Measurements from ENCODE around the gene DOK3. TPM values are rescaled to one million over a fixed set of nuclear protein-coding genes. Genes with fewer than 3 reads are reported as not detected.

The DOK3 gene
- total RNA-seq, 2 experiments from 2014 or later, result 3.7 to 6.0 TPM

GRCh38 chr5:177495243-177496060, 14.2 kb downstream of the DOK3 start:
- POLR2A ChIA-PET, result interaction anchor here (0.5 to 4.1 kb wide), 10 partner anchors 15 to 105 kb away, joined by 3 to 34 read pairs (median 6); partner anchors contain the start of genes DBN1 and DDX41

GRCh38 chr5:177494346-177495195, 15.1 kb downstream of the DOK3 start:
- Mint-ChIP-seq H3K27me3 (peaks cover 11% of the 10 kb centered on the region), H3K27ac (peak overlapping the region; percentile 85), H3K4me1 (peaks cover 31% of the 10 kb centered on the region), H3K9me3 (no peaks in the 10 kb centered on the region), H3K4me3 (peak overlapping the region; percentile 44), H3K36me3 (peaks cover 12% of the 10 kb centered on the region)
- DNase-seq (no peak), ATAC-seq (ENCODE audit: low read depth) (peak; percentile 15)
- POLR2A ChIA-PET, result interaction anchor here (1.1 to 4.1 kb wide), 8 partner anchors 14 to 92 kb away, joined by 3 to 21 read pairs (median 4); partner anchors contain the start of gene DBN1

More at GRCh38 chr5:177495243-177496060, 14.2 kb downstream of the DOK3 start:
- Mint-ChIP-seq H3K4me1 (peaks cover 31% of the 10 kb centered on the region), H3K27me3 (peaks cover 17% of the 10 kb centered on the region), H3K4me3 (peak overlapping the region; percentile 87), H3K27ac (peak overlapping the region; percentile 48), H3K36me3 (peaks cover 6% of the 10 kb centered on the region), H3K9me3 (no peaks in the 10 kb centered on the region)
- ATAC-seq (ENCODE audit: low read depth) (no peak), DNase-seq (no peak)

- H3K27me3 Mint-ChIP-seq, result peaks cover 8% of the 10 kb centered on the region
- peak overlapping the region; percentile 44 for H3K4me3 Mint-ChIP-seq
These were observed 15.8 kb downstream of the DOK3 start for GRCh38 chr5:177493795-177494345.

GRCh38 chr5:177492841-177493240, 16.8 kb downstream of the DOK3 start:
- H3K9me3 Mint-ChIP-seq, result no peaks in the 10 kb centered on the region
- DNase-seq (no peak), ATAC-seq (ENCODE audit: low read depth) (no peak)
- H3K36me3 Mint-ChIP-seq, result peaks cover 12% of the 10 kb centered on the region
- POLR2A ChIA-PET, result interaction anchor here (2.2 to 4.1 kb wide), 2 partner anchors 20 to 37 kb away, joined by 9 to 21 read pairs; partner anchors contain the start of gene DBN1
- no peaks in the 10 kb centered on the region for H3K27me3 Mint-ChIP-seq
- H3K27ac Mint-ChIP-seq, result peak overlapping the region; percentile 60
- no peak overlapping the region for H3K4me3 Mint-ChIP-seq
- H3K4me1 Mint-ChIP-seq, result peaks cover 21% of the 10 kb centered on the region

More at GRCh38 chr5:177493795-177494345, 15.8 kb downstream of the DOK3 start:
- Mint-ChIP-seq H3K9me3 (no peaks in the 10 kb centered on the region), H3K27ac (peak overlapping the region; percentile 85), H3K36me3 (peaks cover 12% of the 10 kb centered on the region), H3K4me1 (peaks cover 30% of the 10 kb centered on the region)
- ATAC-seq (ENCODE audit: low read depth) (no peak), DNase-seq (no peak)
- POLR2A ChIA-PET, result interaction anchor here (1.1 to 4.1 kb wide), 4 partner anchors 16 to 38 kb away, joined by 3 to 21 read pairs (median 6); partner anchors contain the start of gene DBN1

GRCh38 chr5:177491983-177492746, 17.5 kb downstream of the DOK3 start:
- no peaks in the 10 kb centered on the region for H3K9me3 Mint-ChIP-seq
- H3K36me3 Mint-ChIP-seq, result peaks cover 12% of the 10 kb centered on the region
- no peaks in the 10 kb centered on the region for H3K27me3 Mint-ChIP-seq
- POLR2A ChIA-PET, result interaction anchor here (2.2 to 4.1 kb wide), 2 partner anchors 20 to 37 kb away, joined by 9 to 21 read pairs; partner anchors contain the start of gene DBN1
- no peak for DNase-seq
- H3K27ac Mint-ChIP-seq, result no peak overlapping the region
- ATAC-seq (ENCODE audit: low read depth), result no peak
- H3K4me1 Mint-ChIP-seq, result peaks cover 20% of the 10 kb centered on the region
- H3K4me3 Mint-ChIP-seq, result no peak overlapping the region

GRCh38 chr5:177491429-177491945, 18.1 kb downstream of the DOK3 start:
- Mint-ChIP-seq H3K4me1 (peaks cover 20% of the 10 kb centered on the region), H3K27ac (no peak overlapping the region), H3K27me3 (no peaks in the 10 kb centered on the region), H3K9me3 (no peaks in the 10 kb centered on the region), H3K4me3 (no peak overlapping the region), H3K36me3 (peaks cover 14% of the 10 kb centered on the region)
- DNase-seq, result peak; percentile 74
- peak; percentile 13 for ATAC-seq (ENCODE audit: low read depth)
- POLR2A ChIA-PET, result interaction anchor here (4.1 kb wide), 1 partner anchor 19 kb away, joined by 21 read pairs; the partner anchor contains the start of gene DBN1

GRCh38 chr5:177490992-177491391, 18.6 kb downstream of the DOK3 start:
- H3K9me3 Mint-ChIP-seq, result no peaks in the 10 kb centered on the region
- POLR2A ChIA-PET, result no interaction called here
- H3K27ac Mint-ChIP-seq, result no peak overlapping the region
- no peaks in the 10 kb centered on the region for H3K27me3 Mint-ChIP-seq
- peaks cover 15% of the 10 kb centered on the region for H3K4me1 Mint-ChIP-seq
- DNase-seq (no peak), ATAC-seq (ENCODE audit: low read depth) (no peak)
- no peak overlapping the region for H3K4me3 Mint-ChIP-seq
- peaks cover 17% of the 10 kb centered on the region for H3K36me3 Mint-ChIP-seq

- Mint-ChIP-seq H3K36me3 (peaks cover 17% of the 10 kb centered on the region), H3K27ac (no peak overlapping the region), H3K4me1 (peaks cover 13% of the 10 kb centered on the region), H3K27me3 (no peaks in the 10 kb centered on the region), H3K9me3 (no peaks in the 10 kb centered on the region), H3K4me3 (no peak overlapping the region)
- POLR2A ChIA-PET, result interaction anchor here (0.6 kb wide), 1 partner anchor 10 kb away, joined by 3 read pairs; no protein-coding TSS in a partner anchor
- ATAC-seq (ENCODE audit: low read depth) (no peak), DNase-seq (no peak)
These were observed 19.2 kb downstream of the DOK3 start for GRCh38 chr5:177490311-177490991.

- Mint-ChIP-seq H3K36me3 (peaks cover 17% of the 10 kb centered on the region), H3K27me3 (no peaks in the 10 kb centered on the region), H3K9me3 (no peaks in the 10 kb centered on the region), H3K4me3 (no peak overlapping the region), H3K27ac (no peak overlapping the region), H3K4me1 (peaks cover 8% of the 10 kb centered on the region)
- DNase-seq, result no peak
- POLR2A ChIA-PET, result no interaction called here
- no peak for ATAC-seq (ENCODE audit: low read depth)
These were observed 20.4 kb downstream of the DOK3 start for GRCh38 chr5:177489119-177489716.

- H3K9me3 Mint-ChIP-seq, result no peaks in the 10 kb centered on the region
- H3K4me3 Mint-ChIP-seq, result no peak overlapping the region
- no peak for ATAC-seq (ENCODE audit: low read depth)
- POLR2A ChIA-PET, result no interaction called here
- no peaks in the 10 kb centered on the region for H3K27me3 Mint-ChIP-seq
- no peak overlapping the region for H3K27ac Mint-ChIP-seq
- no peak for DNase-seq
- peaks cover 20% of the 10 kb centered on the region for H3K36me3 Mint-ChIP-seq
- H3K4me1 Mint-ChIP-seq, result peaks cover 3% of the 10 kb centered on the region
These were observed 21.7 kb downstream of the DOK3 start for GRCh38 chr5:177487975-177488374.

GRCh38 chr5:177487144-177487543, 22.5 kb downstream of the DOK3 start:
- Mint-ChIP-seq H3K36me3 (peaks cover 23% of the 10 kb centered on the region), H3K27ac (no peak overlapping the region), H3K9me3 (no peaks in the 10 kb centered on the region), H3K4me3 (no peak overlapping the region), H3K4me1 (peaks cover 6% of the 10 kb centered on the region), H3K27me3 (no peaks in the 10 kb centered on the region)
- DNase-seq (no peak), ATAC-seq (ENCODE audit: low read depth) (no peak)
- POLR2A ChIA-PET, result no interaction called here

All from activated naive CD8-positive, alpha-beta T cell treated with anti-CD3 and anti-CD28 coated beads, Interleukin-2, amount 10 ng/mL, durations not matched to agents 7 days and 5 days (primary cell).